MCF 10A (cell line): ENCODE data around the gene MTUS2. TPM values are rescaled to one million over a fixed set of nuclear protein-coding genes. Genes with fewer than 3 reads are reported as not detected.

Experiments used
- BruUV-seq: library from RNA; stranded (reverse); fragments of 400-500 nt; replicated peaks from 2 replicates; lab custom pipeline; 2021; lab: Mats Ljungman, UMichigan
- CTCF ChIA-PET: fragments of 300-600 bp; sonication (Branson Sonifier 250); formaldehyde crosslinking; extraction: SDS; loops from one replicate; lab custom pipeline; 2021; ENCODE audit warnings: antibody characterized with exemption, inconsistent platforms; lab: Yijun Ruan, JAX
- POLR2A ChIA-PET: fragments of 300-600, 350-650 bp; sonication (Branson Sonifier 250); formaldehyde crosslinking; extraction: SDS; loops from one replicate; lab custom pipeline; 2020; ENCODE audit warnings: antibody characterized with exemption, inconsistent platforms; lab: Yijun Ruan, JAX
- DNase-seq: peaks from one replicate; pipeline ENCODE4 v3.0.0-alpha.2; 2018; ENCODE audit not compliant: unreplicated experiment
- H3K27ac Mint-ChIP-seq: one replicate; pipeline ENCODE4 v1.8.0; 2022; ENCODE audit warnings: mild to moderate bottlenecking, low read depth, mixed read lengths; ENCODE audit not compliant: unreplicated experiment
- H3K27me3 Mint-ChIP-seq: one replicate; pipeline ENCODE4 v1.8.0; 2022; ENCODE audit warnings: mixed read lengths; ENCODE audit not compliant: insufficient read depth, unreplicated experiment
- H3K36me3 Mint-ChIP-seq: one replicate; pipeline ENCODE4 v1.8.0; 2022; ENCODE audit warnings: mild to moderate bottlenecking, moderate library complexity, mixed read lengths; ENCODE audit not compliant: insufficient read depth, unreplicated experiment
- H3K4me1 Mint-ChIP-seq: one replicate; pipeline ENCODE4 v1.8.0; 2022; ENCODE audit warnings: mixed read lengths; ENCODE audit not compliant: insufficient read depth, unreplicated experiment
- H3K4me3 Mint-ChIP-seq: one replicate; pipeline ENCODE4 v1.8.0; 2022; ENCODE audit warnings: mild to moderate bottlenecking, moderate library complexity, mixed read lengths; ENCODE audit not compliant: unreplicated experiment
- H3K9me3 Mint-ChIP-seq: one replicate; pipeline ENCODE4 v1.8.0; 2022; ENCODE audit warnings: mixed read lengths; ENCODE audit not compliant: unreplicated experiment
- intact Hi-C: fragments of 100-400 bp; cut with micrococcal nuclease; formaldehyde crosslinking; loops from 2 replicates; pipeline ENCODE4 v1.14.1; 2022
- total RNA-seq: library from RNA; stranded (reverse); gene quantifications from 2 replicates; pipeline ENCODE4 v1.2.3, GENCODE V29; 2022
- TF ChIP-seq, protein P1 (sequence below): fragments of 200-600 bp; IDR thresholded peaks from one replicate; pipeline ENCODE4 v1.8.0; 2022; ENCODE audit warnings: antibody characterized with exemption, mild to moderate bottlenecking; ENCODE audit not compliant: unreplicated experiment

The MTUS2 gene
- total RNA-seq, 1 experiment from 2014 or later, result not detected

DNA sequence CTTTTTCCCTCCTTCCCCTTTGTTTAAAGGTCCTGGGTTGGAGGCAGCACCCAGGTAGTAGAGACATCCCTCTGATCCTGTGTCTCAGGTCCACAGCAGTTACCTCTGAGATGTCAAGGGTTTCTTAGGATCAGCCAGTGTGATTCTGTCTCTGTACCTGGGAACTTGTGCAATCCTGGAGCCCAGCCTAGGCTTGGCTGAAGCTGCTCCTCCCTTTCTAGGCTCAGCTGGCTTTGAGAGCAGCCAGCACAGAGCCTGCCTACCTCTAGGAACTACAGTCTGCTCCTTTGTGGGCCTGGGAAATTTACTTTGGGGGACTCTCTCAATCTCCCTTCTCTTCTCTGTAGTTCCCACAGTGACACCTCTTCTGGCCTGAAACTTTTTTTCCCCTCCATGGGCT, 171.6 kb downstream of the MTUS2 start:
- BruUV-seq, result no TSS peak
- intact Hi-C loops, result no loop called here

GRCh38 chr13:29000826-29001225, 180.7 kb downstream of the MTUS2 start:
- Mint-ChIP-seq H3K4me1 (no peaks in the 10 kb centered on the region), H3K27ac (no peak overlapping the region), H3K27me3 (no peaks in the 10 kb centered on the region), H3K36me3 (no peaks in the 10 kb centered on the region), H3K9me3 (peaks cover 49% of the 10 kb centered on the region), H3K4me3 (no peak overlapping the region)
- ChIA-PET CTCF (no interaction called here), POLR2A (no interaction called here)
- DNase-seq, result no peak
- TF ChIP-seq, protein P1, sequence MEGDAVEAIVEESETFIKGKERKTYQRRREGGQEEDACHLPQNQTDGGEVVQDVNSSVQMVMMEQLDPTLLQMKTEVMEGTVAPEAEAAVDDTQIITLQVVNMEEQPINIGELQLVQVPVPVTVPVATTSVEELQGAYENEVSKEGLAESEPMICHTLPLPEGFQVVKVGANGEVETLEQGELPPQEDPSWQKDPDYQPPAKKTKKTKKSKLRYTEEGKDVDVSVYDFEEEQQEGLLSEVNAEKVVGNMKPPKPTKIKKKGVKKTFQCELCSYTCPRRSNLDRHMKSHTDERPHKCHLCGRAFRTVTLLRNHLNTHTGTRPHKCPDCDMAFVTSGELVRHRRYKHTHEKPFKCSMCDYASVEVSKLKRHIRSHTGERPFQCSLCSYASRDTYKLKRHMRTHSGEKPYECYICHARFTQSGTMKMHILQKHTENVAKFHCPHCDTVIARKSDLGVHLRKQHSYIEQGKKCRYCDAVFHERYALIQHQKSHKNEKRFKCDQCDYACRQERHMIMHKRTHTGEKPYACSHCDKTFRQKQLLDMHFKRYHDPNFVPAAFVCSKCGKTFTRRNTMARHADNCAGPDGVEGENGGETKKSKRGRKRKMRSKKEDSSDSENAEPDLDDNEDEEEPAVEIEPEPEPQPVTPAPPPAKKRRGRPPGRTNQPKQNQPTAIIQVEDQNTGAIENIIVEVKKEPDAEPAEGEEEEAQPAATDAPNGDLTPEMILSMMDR, result no peak
- intact Hi-C loops, result no loop called here
- BruUV-seq, result no TSS peak

More for the DNA sequence above, 171.6 kb downstream of the MTUS2 start:
- Mint-ChIP-seq H3K36me3 (no peaks in the 10 kb centered on the region), H3K4me3 (no peak overlapping the region), H3K27ac (no peak overlapping the region), H3K27me3 (no peaks in the 10 kb centered on the region), H3K4me1 (no peaks in the 10 kb centered on the region), H3K9me3 (peaks cover 40% of the 10 kb centered on the region)
- ChIA-PET CTCF (no interaction called here), POLR2A (no interaction called here)
- TF ChIP-seq, protein P1, result no peak
- no peak for DNase-seq

DNA sequence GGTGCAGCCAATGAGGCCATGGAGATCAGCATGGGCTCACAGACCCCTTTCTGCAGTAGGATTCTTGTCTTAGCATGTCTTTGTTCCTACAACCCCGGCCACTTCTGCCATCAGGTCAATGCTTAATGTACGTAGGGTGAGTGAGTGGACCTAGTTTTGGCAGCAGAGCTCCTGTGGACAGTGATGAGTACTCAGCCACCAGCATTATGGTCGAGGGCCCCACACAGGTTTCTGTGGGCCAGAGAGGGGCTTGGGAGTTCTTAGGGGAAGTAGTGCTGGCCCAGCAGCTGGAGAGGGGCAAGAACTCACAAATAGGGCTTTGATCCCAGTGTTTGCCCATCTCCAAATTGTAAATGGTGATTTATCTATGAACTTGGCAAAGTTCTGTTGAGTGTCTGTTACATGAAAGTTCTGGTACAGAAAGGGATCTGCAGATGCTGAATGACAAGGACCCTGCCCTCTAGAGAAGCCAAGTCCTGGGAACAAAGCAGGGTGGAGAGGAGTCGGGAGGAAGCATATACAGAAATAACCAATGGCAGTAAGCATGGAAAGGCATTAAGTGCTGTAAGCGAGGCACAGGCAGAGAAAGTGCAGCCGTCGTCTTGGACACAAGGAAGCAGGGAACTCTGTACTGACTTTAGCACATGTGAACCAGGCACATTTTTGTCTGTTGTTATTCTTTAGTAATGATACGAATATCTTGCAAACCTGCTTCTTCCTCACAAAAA, 185.1 kb downstream of the MTUS2 start:
- no TSS peak for BruUV-seq

GRCh38 chr13:29005763-29006120, 185.6 kb downstream of the MTUS2 start:
- Mint-ChIP-seq H3K4me3 (no peak overlapping the region), H3K9me3 (peaks cover 30% of the 10 kb centered on the region), H3K27ac (no peak overlapping the region), H3K4me1 (no peaks in the 10 kb centered on the region), H3K27me3 (no peaks in the 10 kb centered on the region), H3K36me3 (no peaks in the 10 kb centered on the region)
- intact Hi-C loops, result no loop called here
- no peak for DNase-seq
- TF ChIP-seq, protein P1, result no peak
- ChIA-PET CTCF (no interaction called here), POLR2A (no interaction called here)
- BruUV-seq, result no TSS peak

More for the DNA sequence above, 185.1 kb downstream of the MTUS2 start:
- DNase-seq, result no peak
- Mint-ChIP-seq H3K9me3 (peaks cover 29% of the 10 kb centered on the region), H3K4me3 (no peak overlapping the region), H3K27me3 (no peaks in the 10 kb centered on the region), H3K36me3 (no peaks in the 10 kb centered on the region), H3K4me1 (no peaks in the 10 kb centered on the region), H3K27ac (no peak overlapping the region)
- ChIA-PET POLR2A (no interaction called here), CTCF (no interaction called here)
- intact Hi-C loops, result no loop called here
- TF ChIP-seq, protein P1, result no peak
